Cardiac muscle cell (in vitro differentiated cells and primary cell): ENCODE measurements around the gene MYO3B. TPM values are rescaled to one million over a fixed set of nuclear protein-coding genes. Genes with fewer than 3 reads are reported as not detected.
A peak's percentile ranks its signal among the peaks of the same experiment; 100 is the strongest.

ENCODE experiments used
- DNase-seq, 2 donors: peaks; one replicate each; pipeline versions ENCODE4 v3.0.0 to v3.0.0-alpha.2; 2010 to 2017; ENCODE audit warnings: low read depth in 1 of 2, low spot score in 1 of 2
- H3K27ac ChIP-seq: fragments of 200-600 bp; sonication (generic); 2 replicates; pipeline ENCODE4 v1.5.1; 2016
- H3K27me3 ChIP-seq: fragments of 200-600 bp; sonication (generic); 2 replicates; pipeline ENCODE4 v1.6.0; 2016; ENCODE audit warnings: control low read depth
- H3K36me3 ChIP-seq: fragments of 200-600 bp; sonication (generic); 2 replicates; pipeline ENCODE4 v1.5.1; 2016; ENCODE audit warnings: control low read depth
- H3K4me1 ChIP-seq: fragments of 200-600 bp; sonication (generic); 2 replicates; pipeline ENCODE4 v1.8.1; 2017; ENCODE audit warnings: low read depth, mild to moderate bottlenecking, mixed run types
- H3K4me3 ChIP-seq: fragments of 200-600 bp; sonication (generic); 2 replicates; pipeline ENCODE4 v1.5.1; 2016; ENCODE audit warnings: mild to moderate bottlenecking
- H3K9me3 ChIP-seq: fragments of 200-600 bp; sonication (generic); 2 replicates; pipeline ENCODE4 v1.5.1; 2017; ENCODE audit warnings: low read depth, mild to moderate bottlenecking, control low read depth
- polyA plus RNA-seq: library from polyadenylated mRNA; unstranded; fragments of >200 nt; fragmentation: Nextera tagmentation; extraction: Ambion mirVana; gene quantifications from 2 replicates; pipeline ENCODE4 v1.2.1, GENCODE V29; 2016
- total RNA-seq: library from RNA; depleted of rRNA; stranded (reverse); fragments of >200 nt; gene quantifications from 2 replicates; pipeline ENCODE4 v1.2.3, GENCODE V29; 2016
- TF ChIP-seq, protein P1 (sequence below): IDR thresholded peaks from 2 replicates; pipeline ENCODE4 v1.5.1; 2012; ENCODE audit warnings: low read depth, mild to moderate bottlenecking, low read length

The MYO3B gene
- total and polyA plus RNA-seq, 2 experiments from 2014 or later, result not detected

DNA sequence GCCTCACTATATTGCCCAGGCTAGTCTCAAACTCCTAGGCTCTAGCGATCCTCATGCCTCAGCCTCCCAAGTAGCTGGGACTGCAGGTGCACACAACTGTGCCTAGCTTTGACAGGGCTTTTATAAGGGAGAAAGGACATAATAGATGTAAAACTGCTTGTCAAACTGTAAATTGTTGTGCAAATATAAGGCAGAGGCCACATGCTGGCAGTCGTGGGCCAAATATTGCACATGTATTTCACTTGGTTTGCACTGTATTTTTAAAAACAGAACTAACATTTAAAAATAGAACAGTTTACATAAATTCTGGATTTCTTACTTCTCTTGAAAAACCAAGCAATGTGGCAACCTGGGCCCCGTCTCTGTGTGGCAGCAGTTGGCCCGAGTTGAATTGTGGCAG lies 31.2 kb upstream of the MYO3B start:
- Histone ChIP-seq H3K4me3 (no peak overlapping the region), H3K27ac (no peak overlapping the region), H3K4me1 (no peaks in the 10 kb centered on the region), H3K36me3 (no peaks in the 10 kb centered on the region), H3K27me3 (peaks cover 57% of the 10 kb centered on the region), H3K9me3 (no peaks in the 10 kb centered on the region)
- no peak for DNase-seq
- TF ChIP-seq, protein P1, sequence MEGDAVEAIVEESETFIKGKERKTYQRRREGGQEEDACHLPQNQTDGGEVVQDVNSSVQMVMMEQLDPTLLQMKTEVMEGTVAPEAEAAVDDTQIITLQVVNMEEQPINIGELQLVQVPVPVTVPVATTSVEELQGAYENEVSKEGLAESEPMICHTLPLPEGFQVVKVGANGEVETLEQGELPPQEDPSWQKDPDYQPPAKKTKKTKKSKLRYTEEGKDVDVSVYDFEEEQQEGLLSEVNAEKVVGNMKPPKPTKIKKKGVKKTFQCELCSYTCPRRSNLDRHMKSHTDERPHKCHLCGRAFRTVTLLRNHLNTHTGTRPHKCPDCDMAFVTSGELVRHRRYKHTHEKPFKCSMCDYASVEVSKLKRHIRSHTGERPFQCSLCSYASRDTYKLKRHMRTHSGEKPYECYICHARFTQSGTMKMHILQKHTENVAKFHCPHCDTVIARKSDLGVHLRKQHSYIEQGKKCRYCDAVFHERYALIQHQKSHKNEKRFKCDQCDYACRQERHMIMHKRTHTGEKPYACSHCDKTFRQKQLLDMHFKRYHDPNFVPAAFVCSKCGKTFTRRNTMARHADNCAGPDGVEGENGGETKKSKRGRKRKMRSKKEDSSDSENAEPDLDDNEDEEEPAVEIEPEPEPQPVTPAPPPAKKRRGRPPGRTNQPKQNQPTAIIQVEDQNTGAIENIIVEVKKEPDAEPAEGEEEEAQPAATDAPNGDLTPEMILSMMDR, result no peak

DNA sequence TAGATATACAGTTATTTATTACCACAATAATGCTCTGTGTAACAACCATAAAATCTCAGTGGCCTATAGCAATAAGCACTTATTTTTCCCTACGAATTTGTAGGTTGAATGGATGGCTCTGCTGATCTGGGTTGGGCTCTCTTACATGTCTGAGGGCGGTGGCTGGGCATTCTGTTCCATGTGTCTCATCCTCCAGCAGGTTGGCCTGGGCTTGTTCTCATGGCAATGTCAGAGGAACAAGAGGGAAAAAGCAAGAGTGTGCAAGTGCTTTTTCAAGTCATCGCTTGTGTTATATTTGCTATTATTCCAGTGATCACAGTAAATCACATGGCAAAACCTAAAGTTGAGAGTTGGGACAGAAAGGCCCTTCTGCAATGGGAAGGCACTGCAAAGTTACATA lies 30.4 kb upstream of the MYO3B start:
- H3K27ac ChIP-seq, result no peak overlapping the region
- no peaks in the 10 kb centered on the region for H3K36me3 ChIP-seq
- no peaks in the 10 kb centered on the region for H3K9me3 ChIP-seq
- TF ChIP-seq, protein P1, result no peak
- H3K27me3 ChIP-seq, result peaks cover 58% of the 10 kb centered on the region
- no peak for DNase-seq
- H3K4me3 ChIP-seq, result no peak overlapping the region
- H3K4me1 ChIP-seq, result no peaks in the 10 kb centered on the region

DNA sequence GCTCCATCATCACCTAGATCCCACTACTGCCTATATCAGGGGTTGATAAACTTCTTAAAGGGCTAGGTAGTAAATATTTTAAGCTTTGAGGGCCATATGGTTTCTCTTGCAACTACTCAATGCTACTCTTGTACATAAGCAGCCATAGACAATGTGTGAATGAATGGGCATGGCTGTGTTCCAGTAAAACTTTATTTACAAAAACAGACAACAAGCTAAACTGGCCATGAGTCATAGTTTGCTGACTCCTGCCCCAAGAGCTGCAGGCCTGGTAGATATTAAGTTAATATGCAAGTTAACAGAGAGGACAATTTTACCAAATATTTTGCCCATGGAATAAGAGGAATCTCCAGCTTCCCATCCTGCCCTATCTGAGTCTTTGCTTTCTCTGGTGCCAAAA lies 29.8 kb upstream of the MYO3B start:
- H3K9me3 ChIP-seq, result no peaks in the 10 kb centered on the region
- H3K4me3 ChIP-seq, result no peak overlapping the region
- H3K27me3 ChIP-seq, result peaks cover 54% of the 10 kb centered on the region
- H3K27ac ChIP-seq, result no peak overlapping the region
- H3K4me1 ChIP-seq, result no peaks in the 10 kb centered on the region
- TF ChIP-seq, protein P1, result no peak
- DNase-seq, result peak in 1 of 2 donors; percentile 14
- no peaks in the 10 kb centered on the region for H3K36me3 ChIP-seq

DNA sequence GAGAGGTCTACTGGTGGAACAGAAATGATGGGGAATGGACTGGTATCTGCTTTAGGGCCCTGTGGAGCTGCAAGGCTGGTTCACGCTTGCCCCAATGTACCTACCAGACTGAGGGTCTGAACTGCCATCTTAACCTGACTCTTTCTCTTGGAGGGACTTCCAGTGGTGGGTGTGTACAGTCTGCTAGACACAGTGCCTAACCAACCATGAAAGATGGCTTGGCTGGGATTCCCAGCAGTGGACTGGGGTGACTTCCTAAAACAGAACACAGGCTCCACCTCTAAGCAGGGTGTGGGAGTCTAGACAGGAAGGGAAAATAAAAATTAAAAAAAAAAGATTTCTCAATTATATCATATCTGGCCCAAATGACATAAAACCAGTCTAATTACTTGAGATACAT lies 25.5 kb upstream of the MYO3B start:
- Histone ChIP-seq H3K27me3 (peaks cover 41% of the 10 kb centered on the region), H3K4me3 (no peak overlapping the region), H3K27ac (no peak overlapping the region), H3K36me3 (no peaks in the 10 kb centered on the region), H3K4me1 (peaks cover 8% of the 10 kb centered on the region), H3K9me3 (no peaks in the 10 kb centered on the region)
- TF ChIP-seq, protein P1, result no peak
- no peak for DNase-seq

DNA sequence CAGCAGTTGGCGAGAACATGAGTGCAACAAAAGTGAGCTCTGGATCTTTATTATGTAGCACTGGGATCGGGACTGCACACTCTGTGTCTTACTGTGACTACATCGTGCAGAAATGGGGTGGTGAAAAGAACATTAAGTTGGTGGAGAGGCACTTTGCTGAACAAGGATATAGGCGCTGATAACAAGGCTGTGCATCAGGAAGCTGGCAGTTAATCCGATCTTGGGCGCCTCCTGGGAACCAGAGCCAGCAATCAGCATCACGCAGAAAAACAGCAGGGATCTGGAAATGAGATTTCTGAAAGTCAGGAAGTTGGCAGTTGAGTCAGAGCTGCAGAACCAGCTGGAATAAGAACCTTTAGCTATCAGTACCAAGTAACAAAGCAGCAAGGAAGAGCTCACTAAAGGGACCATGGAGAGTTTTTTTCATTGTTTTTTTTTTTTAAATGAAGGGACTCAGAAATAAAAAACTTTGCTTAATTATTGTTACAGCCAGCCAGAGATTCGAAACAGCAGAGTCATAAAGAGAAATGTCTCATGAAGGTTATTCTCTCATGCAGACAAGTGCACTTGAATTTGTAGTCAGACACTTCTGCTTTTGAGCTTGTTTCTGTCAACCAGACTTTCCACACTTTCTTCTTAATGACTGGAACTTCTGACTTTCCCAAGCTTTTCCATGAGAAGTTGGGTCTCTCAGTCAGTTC lies 22.8 kb upstream of the MYO3B start:
- Histone ChIP-seq H3K4me3 (no peak overlapping the region), H3K4me1 (peaks cover 8% of the 10 kb centered on the region), H3K9me3 (no peaks in the 10 kb centered on the region), H3K27ac (no peak overlapping the region), H3K36me3 (no peaks in the 10 kb centered on the region), H3K27me3 (peaks cover 63% of the 10 kb centered on the region)
- peak; percentile 64 to 75 for DNase-seq
- TF ChIP-seq, protein P1, result no peak
